GM12878 (cell line): ENCODE measurements around the gene IL33. TPM values are rescaled to one million over a fixed set of nuclear protein-coding genes. Genes with fewer than 3 reads are reported as not detected.
A peak's percentile ranks its signal among the peaks of the same experiment; 100 is the strongest.

Source experiments
- ASH2L ChIP-seq: fragments of 300-600, 200-600 bp; sonication (generic); IDR thresholded peaks from 2 replicates; pipeline ENCODE4 v1.6.1; 2017; ENCODE audit warnings: low read depth, mild to moderate bottlenecking, borderline replicate concordance
- EP300 ChIP-seq, 2 experiments: fragments of 150-350 bp in 1 of 2; IDR thresholded peaks; 2 replicates each; pipeline ENCODE4 v1.6.1; 2011 to 2012; ENCODE audit warnings: low read depth in 2 of 2, low read length in 2 of 2, borderline replicate concordance in 1 of 2, improper control_type of control experiment in 1 of 2, inconsistent platforms in 1 of 2; ENCODE audit not compliant: control insufficient read depth in 1 of 2
- HCFC1 ChIP-seq: fragments of 150-350 bp; IDR thresholded peaks from 2 replicates; pipeline ENCODE4 v1.6.1; 2014; ENCODE audit warnings: low read length
- KDM1A ChIP-seq: fragments of 200-600 bp; sonication (generic); IDR thresholded peaks from 2 replicates; pipeline ENCODE4 v1.6.1; 2016; ENCODE audit warnings: borderline replicate concordance
- KLF5 ChIP-seq: fragments of 450-650 bp; IDR thresholded peaks from 2 replicates; pipeline ENCODE4 v1.6.1; 2014; ENCODE audit warnings: mild to moderate bottlenecking; ENCODE audit not compliant: partially characterized antibody
- MEF2B ChIP-seq: fragments of 450-650 bp; IDR thresholded peaks from 2 replicates; pipeline ENCODE4 v1.6.1; 2018; ENCODE audit warnings: mild to moderate bottlenecking, moderate library complexity; ENCODE audit not compliant: partially characterized antibody, poor library complexity, severe bottlenecking
- NBN ChIP-seq: fragments of 450-650 bp; IDR thresholded peaks from 2 replicates; pipeline ENCODE4 v1.6.1; 2016
- NR2F1 ChIP-seq: fragments of 450-650 bp; conservative IDR thresholded peaks from 2 replicates; pipeline ENCODE4 v1.6.1; 2017; ENCODE audit warnings: mild to moderate bottlenecking
- POLR2AphosphoS2 ChIP-seq: IDR thresholded peaks from 2 replicates; pipeline ENCODE4 v1.6.1; 2011; ENCODE audit warnings: low read depth, mild to moderate bottlenecking, low read length, improper control_type of control experiment, moderate library complexity
- POLR2AphosphoS5 ChIP-seq: IDR thresholded peaks from 2 replicates; pipeline ENCODE4 v1.6.1; 2011; ENCODE audit warnings: mild to moderate bottlenecking, low read length, inconsistent platforms
- POU2F2 ChIP-seq: IDR thresholded peaks from 3 replicates; pipeline ENCODE4 v1.6.1; 2011; ENCODE audit warnings: low read depth, mild to moderate bottlenecking, low read length, borderline replicate concordance
- SIX5 ChIP-seq: IDR thresholded peaks from 2 replicates; pipeline ENCODE4 v1.6.1; 2011; ENCODE audit warnings: mild to moderate bottlenecking, low read depth, low read length, moderate library complexity; ENCODE audit not compliant: severe bottlenecking
- SPI1 ChIP-seq: IDR thresholded peaks from 2 replicates; pipeline ENCODE4 v1.6.1; 2011; ENCODE audit warnings: low read depth, mild to moderate bottlenecking, low read length, moderate library complexity, borderline replicate concordance; ENCODE audit not compliant: insufficient read depth
- SREBF2 ChIP-seq: IDR thresholded peaks from 2 replicates; pipeline ENCODE4 v1.6.1; 2012; ENCODE audit warnings: mild to moderate bottlenecking, low read length
- SUZ12 ChIP-seq: fragments of 200-600 bp; sonication (generic); IDR thresholded peaks from one replicate; pipeline ENCODE4 v1.6.1; 2018; ENCODE audit warnings: antibody characterized with exemption, mild to moderate bottlenecking; ENCODE audit not compliant: unreplicated experiment
- TBL1XR1 ChIP-seq: IDR thresholded peaks from 2 replicates; pipeline ENCODE4 v1.6.1; 2012; ENCODE audit warnings: low read depth, low read length, improper control_type of control experiment
- ZNF24 ChIP-seq: fragments of 450-650 bp; IDR thresholded peaks from 2 replicates; pipeline ENCODE4 v1.6.1; 2017; ENCODE audit warnings: antibody characterized with exemption, mild to moderate bottlenecking
- ZSCAN29 ChIP-seq: fragments of 450-650 bp; IDR thresholded peaks from 2 replicates; pipeline ENCODE4 v1.6.1; 2017; ENCODE audit warnings: mild to moderate bottlenecking, moderate library complexity
- polyA plus RNA-seq, 11 experiments: library from polyadenylated mRNA; depleted of rRNA in 4 of 11; unstranded in 6 of 11; stranded (reverse) in 5 of 11; fragments of >200 nt; fragmentation: Nextera tagmentation in 4 of 11; fragmentation: Illumina TruSeq in 1 of 11; extraction: Ambion mirVana in 4 of 11; extraction: Trizol in 1 of 11; gene quantifications; 1 replicate in 1 of 11; 2 replicates in 10 of 11; pipeline versions ENCODE4 v1.2.1 to v1.2.3, GENCODE V29; 2011 to 2016; ENCODE audit warnings: inconsistent platforms in 2 of 11, missing spikeins in 2 of 11, low read depth in 1 of 11
- total RNA-seq, 4 experiments: library from RNA; depleted of rRNA in 3 of 4; stranded (reverse); fragments of >200 nt in 3 of 4; fragmentation: Illumina TruSeq in 1 of 4; extraction: Trizol in 1 of 4; gene quantifications; 2 replicates each; pipeline versions ENCODE4 v1.2.1 to v1.2.3, GENCODE V29; 2013 to 2021
- TF ChIP-seq, protein P1 (sequence below): fragments of 450-650 bp; IDR thresholded peaks from 2 replicates; pipeline ENCODE4 v1.6.1; 2018; ENCODE audit warnings: mild to moderate bottlenecking, low read depth, moderate library complexity; ENCODE audit not compliant: partially characterized antibody
- TF ChIP-seq, protein P2 (sequence below): IDR thresholded peaks from 2 replicates; pipeline ENCODE4 v1.6.1; 2012; ENCODE audit warnings: low read length, inconsistent platforms
- TF ChIP-seq, protein P3 (sequence below): IDR thresholded peaks from 2 replicates; pipeline ENCODE4 v1.6.1; 2011; ENCODE audit warnings: low read depth, low read length, improper control_type of control experiment, borderline replicate concordance
- TF ChIP-seq, protein P4 (sequence below): fragments of 450-650 bp; formaldehyde crosslinking; IDR thresholded peaks from 2 replicates; pipeline ENCODE4 v1.4.0; 2022; ENCODE audit warnings: mild to moderate bottlenecking, moderate library complexity

IL33 gene
- total and polyA plus RNA-seq, 10 of the 15 experiments (the other 5 are each of a cell fraction or from before 2014, with no cell fraction given), result not detected

- TF ChIP-seq ZNF24 (no peak), KDM1A (no peak), SREBF2 (no peak), EP300 (IDR thresholded peaks at IDR 0.05; ENCODE audit: borderline replicate concordance in 1 of 2, control insufficient read depth in 1 of 2, low read depth in 2 of 2, low read length in 2 of 2) (peak in 1 of 2 experiments; percentile 82; a peak in 1 of 4 replicates), ZSCAN29 (no peak), SUZ12 (no peak), POLR2AphosphoS2 (no peak), SIX5 (no peak), KLF5 (no peak), TBL1XR1 (no peak), MEF2B (peak; percentile 65), HCFC1 (no peak), SPI1 (peak; percentile 91), NBN (peak; percentile 33; the same call in 1 of the 2 replicates), POLR2AphosphoS5 (no peak), NR2F1 (no peak), ASH2L (no peak), POU2F2 (no peak)
- TF ChIP-seq, protein P1, sequence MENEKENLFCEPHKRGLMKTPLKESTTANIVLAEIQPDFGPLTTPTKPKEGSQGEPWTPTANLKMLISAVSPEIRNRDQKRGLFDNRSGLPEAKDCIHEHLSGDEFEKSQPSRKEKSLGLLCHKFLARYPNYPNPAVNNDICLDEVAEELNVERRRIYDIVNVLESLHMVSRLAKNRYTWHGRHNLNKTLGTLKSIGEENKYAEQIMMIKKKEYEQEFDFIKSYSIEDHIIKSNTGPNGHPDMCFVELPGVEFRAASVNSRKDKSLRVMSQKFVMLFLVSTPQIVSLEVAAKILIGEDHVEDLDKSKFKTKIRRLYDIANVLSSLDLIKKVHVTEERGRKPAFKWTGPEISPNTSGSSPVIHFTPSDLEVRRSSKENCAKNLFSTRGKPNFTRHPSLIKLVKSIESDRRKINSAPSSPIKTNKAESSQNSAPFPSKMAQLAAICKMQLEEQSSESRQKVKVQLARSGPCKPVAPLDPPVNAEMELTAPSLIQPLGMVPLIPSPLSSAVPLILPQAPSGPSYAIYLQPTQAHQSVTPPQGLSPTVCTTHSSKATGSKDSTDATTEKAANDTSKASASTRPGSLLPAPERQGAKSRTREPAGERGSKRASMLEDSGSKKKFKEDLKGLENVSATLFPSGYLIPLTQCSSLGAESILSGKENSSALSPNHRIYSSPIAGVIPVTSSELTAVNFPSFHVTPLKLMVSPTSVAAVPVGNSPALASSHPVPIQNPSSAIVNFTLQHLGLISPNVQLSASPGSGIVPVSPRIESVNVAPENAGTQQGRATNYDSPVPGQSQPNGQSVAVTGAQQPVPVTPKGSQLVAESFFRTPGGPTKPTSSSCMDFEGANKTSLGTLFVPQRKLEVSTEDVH, result no peak
- TF ChIP-seq, protein P2, sequence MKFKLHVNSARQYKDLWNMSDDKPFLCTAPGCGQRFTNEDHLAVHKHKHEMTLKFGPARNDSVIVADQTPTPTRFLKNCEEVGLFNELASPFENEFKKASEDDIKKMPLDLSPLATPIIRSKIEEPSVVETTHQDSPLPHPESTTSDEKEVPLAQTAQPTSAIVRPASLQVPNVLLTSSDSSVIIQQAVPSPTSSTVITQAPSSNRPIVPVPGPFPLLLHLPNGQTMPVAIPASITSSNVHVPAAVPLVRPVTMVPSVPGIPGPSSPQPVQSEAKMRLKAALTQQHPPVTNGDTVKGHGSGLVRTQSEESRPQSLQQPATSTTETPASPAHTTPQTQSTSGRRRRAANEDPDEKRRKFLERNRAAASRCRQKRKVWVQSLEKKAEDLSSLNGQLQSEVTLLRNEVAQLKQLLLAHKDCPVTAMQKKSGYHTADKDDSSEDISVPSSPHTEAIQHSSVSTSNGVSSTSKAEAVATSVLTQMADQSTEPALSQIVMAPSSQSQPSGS, result peak; percentile 82
- TF ChIP-seq, protein P3, sequence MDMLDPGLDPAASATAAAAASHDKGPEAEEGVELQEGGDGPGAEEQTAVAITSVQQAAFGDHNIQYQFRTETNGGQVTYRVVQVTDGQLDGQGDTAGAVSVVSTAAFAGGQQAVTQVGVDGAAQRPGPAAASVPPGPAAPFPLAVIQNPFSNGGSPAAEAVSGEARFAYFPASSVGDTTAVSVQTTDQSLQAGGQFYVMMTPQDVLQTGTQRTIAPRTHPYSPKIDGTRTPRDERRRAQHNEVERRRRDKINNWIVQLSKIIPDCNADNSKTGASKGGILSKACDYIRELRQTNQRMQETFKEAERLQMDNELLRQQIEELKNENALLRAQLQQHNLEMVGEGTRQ, result no peak
- TF ChIP-seq, protein P4, sequence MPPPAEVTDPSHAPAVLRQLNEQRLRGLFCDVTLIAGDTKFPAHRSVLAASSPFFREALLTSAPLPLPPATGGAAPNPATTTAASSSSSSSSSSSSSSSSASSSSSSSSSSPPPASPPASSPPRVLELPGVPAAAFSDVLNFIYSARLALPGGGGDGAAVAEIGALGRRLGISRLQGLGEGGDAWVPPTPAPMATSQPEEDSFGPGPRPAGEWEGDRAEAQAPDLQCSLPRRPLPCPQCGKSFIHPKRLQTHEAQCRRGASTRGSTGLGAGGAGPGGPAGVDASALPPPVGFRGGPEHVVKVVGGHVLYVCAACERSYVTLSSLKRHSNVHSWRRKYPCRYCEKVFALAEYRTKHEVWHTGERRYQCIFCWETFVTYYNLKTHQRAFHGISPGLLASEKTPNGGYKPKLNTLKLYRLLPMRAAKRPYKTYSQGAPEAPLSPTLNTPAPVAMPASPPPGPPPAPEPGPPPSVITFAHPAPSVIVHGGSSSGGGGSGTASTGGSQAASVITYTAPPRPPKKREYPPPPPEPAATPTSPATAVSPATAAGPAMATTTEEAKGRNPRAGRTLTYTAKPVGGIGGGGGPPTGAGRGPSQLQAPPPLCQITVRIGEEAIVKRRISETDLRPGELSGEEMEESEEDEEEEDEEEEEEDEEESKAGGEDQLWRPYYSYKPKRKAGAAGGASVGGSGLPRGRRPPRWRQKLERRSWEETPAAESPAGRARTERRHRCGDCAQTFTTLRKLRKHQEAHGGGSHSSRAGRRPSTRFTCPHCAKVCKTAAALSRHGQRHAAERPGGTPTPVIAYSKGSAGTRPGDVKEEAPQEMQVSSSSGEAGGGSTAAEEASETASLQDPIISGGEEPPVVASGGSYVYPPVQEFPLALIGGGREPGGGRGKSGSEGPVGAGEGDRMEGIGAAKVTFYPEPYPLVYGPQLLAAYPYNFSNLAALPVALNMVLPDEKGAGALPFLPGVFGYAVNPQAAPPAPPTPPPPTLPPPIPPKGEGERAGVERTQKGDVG (CRISPR knock-in tag), result no peak
These were observed 30.6 kb upstream of the IL33 start (continued) for GRCh38 chr9:6184749-6185645.
